A549 (cell line): ENCODE data around the gene IGF2R.

ENCODE experiments used
- EP300 ChIP-seq, 2 experiments: fragments of >200 bp; sonication (Bioruptor Twin); formaldehyde crosslinking; IDR thresholded peaks; 2 replicates in 1 of 2; 3 replicates in 1 of 2; pipeline ENCODE4 v1.6.1; 2016 to 2017
- POLR2A ChIP-seq: IDR thresholded peaks from 2 replicates; pipeline ENCODE4 v1.6.1; 2012; ENCODE audit warnings: mild to moderate bottlenecking, low read length
- ZFP36 ChIP-seq: fragments of 450-650 bp; IDR thresholded peaks from 2 replicates; pipeline ENCODE4 v1.6.1; 2014; ENCODE audit warnings: borderline replicate concordance; ENCODE audit not compliant: partially characterized antibody
- TF ChIP-seq, protein P1 (sequence below): fragments of >200 bp; sonication (Bioruptor Twin); formaldehyde crosslinking; IDR thresholded peaks from 3 replicates; pipeline ENCODE4 v1.5.1; 2016
- TF ChIP-seq, protein P2 (sequence below): fragments of 250-450 bp; sonication (Bioruptor Pico); IDR thresholded peaks from 2 replicates; pipeline ENCODE4 v1.5.0; 2020; ENCODE audit warnings: low read depth, mild to moderate bottlenecking, moderate library complexity
- TF ChIP-seq, protein P3 (sequence below): IDR thresholded peaks from 2 replicates; pipeline ENCODE4 v1.6.1; 2012

DNA sequence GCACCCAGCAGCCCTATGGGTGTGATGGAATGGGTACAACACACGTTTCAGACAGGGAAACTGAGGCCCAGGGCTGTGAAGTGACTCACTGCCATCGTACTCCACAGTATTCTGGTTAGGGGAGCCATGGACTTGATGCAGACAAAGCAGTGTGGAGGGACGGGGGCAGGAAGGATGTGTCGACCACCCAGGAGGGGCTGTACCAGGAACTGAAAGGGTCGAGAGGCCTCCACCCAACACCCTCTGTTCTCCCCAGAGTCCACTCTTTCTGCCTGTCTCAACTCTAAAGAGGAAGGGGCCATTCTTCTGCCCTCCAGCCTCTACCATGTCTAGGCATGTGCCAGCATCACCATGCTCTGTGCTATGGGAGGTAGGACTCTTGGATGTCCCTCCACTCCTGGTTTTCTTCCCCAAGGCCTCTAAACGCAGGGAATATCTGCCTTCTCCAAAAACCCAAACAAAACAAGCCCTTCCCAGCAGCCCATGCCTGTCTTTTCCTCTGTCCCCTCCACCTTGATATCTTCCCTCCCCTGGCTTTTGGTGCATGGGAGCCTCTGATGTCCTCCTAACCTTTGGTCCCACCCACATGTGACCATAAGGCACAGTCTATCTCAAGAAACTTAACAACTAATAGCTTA lies 160.1 kb downstream of the IGF2R start:
- TF ChIP-seq, protein P1, sequence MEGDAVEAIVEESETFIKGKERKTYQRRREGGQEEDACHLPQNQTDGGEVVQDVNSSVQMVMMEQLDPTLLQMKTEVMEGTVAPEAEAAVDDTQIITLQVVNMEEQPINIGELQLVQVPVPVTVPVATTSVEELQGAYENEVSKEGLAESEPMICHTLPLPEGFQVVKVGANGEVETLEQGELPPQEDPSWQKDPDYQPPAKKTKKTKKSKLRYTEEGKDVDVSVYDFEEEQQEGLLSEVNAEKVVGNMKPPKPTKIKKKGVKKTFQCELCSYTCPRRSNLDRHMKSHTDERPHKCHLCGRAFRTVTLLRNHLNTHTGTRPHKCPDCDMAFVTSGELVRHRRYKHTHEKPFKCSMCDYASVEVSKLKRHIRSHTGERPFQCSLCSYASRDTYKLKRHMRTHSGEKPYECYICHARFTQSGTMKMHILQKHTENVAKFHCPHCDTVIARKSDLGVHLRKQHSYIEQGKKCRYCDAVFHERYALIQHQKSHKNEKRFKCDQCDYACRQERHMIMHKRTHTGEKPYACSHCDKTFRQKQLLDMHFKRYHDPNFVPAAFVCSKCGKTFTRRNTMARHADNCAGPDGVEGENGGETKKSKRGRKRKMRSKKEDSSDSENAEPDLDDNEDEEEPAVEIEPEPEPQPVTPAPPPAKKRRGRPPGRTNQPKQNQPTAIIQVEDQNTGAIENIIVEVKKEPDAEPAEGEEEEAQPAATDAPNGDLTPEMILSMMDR, result no peak
- TF ChIP-seq, protein P2, sequence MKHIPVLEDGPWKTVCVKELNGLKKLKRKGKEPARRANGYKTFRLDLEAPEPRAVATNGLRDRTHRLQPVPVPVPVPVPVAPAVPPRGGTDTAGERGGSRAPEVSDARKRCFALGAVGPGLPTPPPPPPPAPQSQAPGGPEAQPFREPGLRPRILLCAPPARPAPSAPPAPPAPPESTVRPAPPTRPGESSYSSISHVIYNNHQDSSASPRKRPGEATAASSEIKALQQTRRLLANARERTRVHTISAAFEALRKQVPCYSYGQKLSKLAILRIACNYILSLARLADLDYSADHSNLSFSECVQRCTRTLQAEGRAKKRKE (CRISPR knock-in tag), result no peak
- TF ChIP-seq ZFP36, result no peak
- TF ChIP-seq, protein P3, sequence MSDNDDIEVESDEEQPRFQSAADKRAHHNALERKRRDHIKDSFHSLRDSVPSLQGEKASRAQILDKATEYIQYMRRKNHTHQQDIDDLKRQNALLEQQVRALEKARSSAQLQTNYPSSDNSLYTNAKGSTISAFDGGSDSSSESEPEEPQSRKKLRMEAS, result no peak
- no peak for TF ChIP-seq EP300 (IDR thresholded peaks at IDR 0.05)
- TF ChIP-seq POLR2A, result no peak
